BJ (cell line): ENCODE measurements around the gene TMTC4. TPM values are rescaled to one million over a fixed set of nuclear protein-coding genes. Genes with fewer than 3 reads are reported as not detected.

Experiments used
- CTCF ChIA-PET: fragments of 350-600 bp; formaldehyde crosslinking; extraction: SDS; loops from one replicate; lab custom pipeline; 2021; ENCODE audit warnings: antibody characterized with exemption, inconsistent platforms; lab: Yijun Ruan, JAX
- POLR2A ChIA-PET: fragments of 300-600 bp; sonication (Branson Sonifier 250); formaldehyde crosslinking; extraction: SDS; loops from one replicate; lab custom pipeline; 2021; ENCODE audit warnings: antibody characterized with exemption; lab: Charles Lee
- DNase-seq: peaks from one replicate; pipeline ENCODE4 v3.0.0-alpha.2; 2011; ENCODE audit warnings: low read depth
- H3K27me3 ChIP-seq: 2 replicates; pipeline ENCODE4 v1.6.0; 2011; ENCODE audit warnings: low read length; ENCODE audit not compliant: control insufficient read depth, insufficient read depth
- H3K36me3 ChIP-seq: 2 replicates; pipeline ENCODE4 v1.5.1; 2011; ENCODE audit warnings: low read length; ENCODE audit not compliant: control insufficient read depth, insufficient read depth
- H3K4me3 ChIP-seq: 2 replicates; pipeline ENCODE4 v1.5.1; 2011; ENCODE audit warnings: low read depth, mild to moderate bottlenecking, control low read depth, low read length
- CTCF ChIP-seq: IDR thresholded peaks from 2 replicates; pipeline ENCODE4 v1.5.1; 2011; ENCODE audit warnings: low read depth, mild to moderate bottlenecking, control low read depth, inconsistent platforms, low read length, moderate library complexity; ENCODE audit not compliant: insufficient read depth
- polyA plus RNA-seq: library from polyadenylated mRNA; depleted of rRNA; stranded (reverse); fragments of >200 nt; gene quantifications from 2 replicates; pipeline ENCODE4 v1.2.3, GENCODE V29; 2011

Gene TMTC4
- polyA plus RNA-seq, 1 experiment: 10.9 TPM

- no peak for DNase-seq
- CTCF ChIA-PET: interaction anchor here (1.2 kb wide), 1 partner anchor 14 kb away, joined by 3 read pairs; no protein-coding TSS in a partner anchor
- TF ChIP-seq CTCF: no peak
- peaks cover 5% of the 10 kb centered on the region for H3K36me3 ChIP-seq
- no peaks in the 10 kb centered on the region for H3K27me3 ChIP-seq
- POLR2A ChIA-PET: no interaction called here
- no peak overlapping the region for H3K4me3 ChIP-seq
Observed at GRCh38 chr13:100659578-100659977, 15.0 kb downstream of the TMTC4 start.

- ChIA-PET POLR2A (no interaction called here), CTCF (interaction anchor here (1.0 to 2.2 kb wide), 2 partner anchors 10 to 85 kb away, joined by 4 to 11 read pairs; no protein-coding TSS in a partner anchor)
- Histone ChIP-seq H3K27me3 (no peaks in the 10 kb centered on the region), H3K4me3 (no peak overlapping the region), H3K36me3 (peaks cover 3% of the 10 kb centered on the region; the same call in 1 of the 2 replicates)
- TF ChIP-seq CTCF: no peak
- no peak for DNase-seq
Observed at GRCh38 chr13:100658363-100658762, 16.2 kb downstream of the TMTC4 start.

- DNase-seq: no peak
- H3K4me3 ChIP-seq: no peak overlapping the region
- ChIA-PET CTCF (interaction anchor here (1.0 to 2.2 kb wide), 3 partner anchors 10 to 85 kb away, joined by 3 to 11 read pairs (median 4); no protein-coding TSS in a partner anchor), POLR2A (no interaction called here)
- TF ChIP-seq CTCF: no peak
- no peaks in the 10 kb centered on the region for H3K27me3 ChIP-seq
- peaks cover 3% of the 10 kb centered on the region; the same call in 1 of the 2 replicates for H3K36me3 ChIP-seq
Observed at GRCh38 chr13:100657881-100658315, 16.7 kb downstream of the TMTC4 start.

- H3K4me3 ChIP-seq: no peak overlapping the region
- DNase-seq: no peak
- POLR2A ChIA-PET: no interaction called here
- no peaks in the 10 kb centered on the region for H3K27me3 ChIP-seq
- H3K36me3 ChIP-seq: no peaks in the 10 kb centered on the region; the same call in 1 of the 2 replicates
- CTCF ChIA-PET: no interaction called here
- no peak for TF ChIP-seq CTCF
Observed at GRCh38 chr13:100652510-100652909, 22.1 kb downstream of the TMTC4 start.

GRCh38 chr13:100650326-100650725 is 24.3 kb downstream of the TMTC4 start:
- TF ChIP-seq CTCF: no peak
- ChIA-PET CTCF (interaction anchor here (0.6 kb wide), 1 partner anchor 1052 kb away, joined by 3 read pairs; no protein-coding TSS in a partner anchor), POLR2A (no interaction called here)
- no peak overlapping the region for H3K4me3 ChIP-seq
- H3K27me3 ChIP-seq: no peaks in the 10 kb centered on the region
- H3K36me3 ChIP-seq: no peaks in the 10 kb centered on the region
- DNase-seq: no peak
